GM21526 (cell line): ENCODE measurements around the gene NR2C1.

Source experiments
- ATAC-seq: cut with Tn5 transposase; IDR thresholded peaks from one replicate; pipeline ENCODE4 v1.9.1; 2021; ENCODE audit warnings: moderate library complexity; ENCODE audit not compliant: unreplicated experiment, low FRiP score

Gene NR2C1

GRCh38 chr12:94970560-94970959 lies 102.9 kb downstream of the NR2C1 start:
- ATAC-seq: no peak
